ENCODE measurements around the gene KHDC3L. TPM values are rescaled to one million over a fixed set of nuclear protein-coding genes. Genes with fewer than 3 reads are reported as not detected.

Gene KHDC3L
- total RNA-seq, 1 donor from 2014 or later: not detected

DNA sequence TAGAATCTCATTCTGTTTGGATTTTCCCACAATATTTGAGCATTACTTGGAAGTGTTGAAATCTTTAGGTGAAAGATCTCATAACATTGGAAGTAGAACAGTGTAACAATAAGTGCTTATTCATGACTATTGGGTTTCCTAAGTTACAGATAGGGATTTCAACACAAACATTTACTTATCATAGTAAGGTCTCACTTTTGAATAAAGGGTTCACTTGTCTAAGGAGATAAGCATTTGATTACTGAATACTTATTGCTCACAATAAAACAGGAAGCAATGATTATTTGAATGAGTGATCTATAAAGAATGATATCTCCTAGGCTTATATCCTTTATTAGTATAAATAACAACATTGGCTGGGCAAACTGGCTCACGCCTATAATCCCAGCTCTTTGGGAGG is 46.9 kb downstream of the KHDC3L start:
- intact Hi-C loops (cut with DNase I): no loop called here
- DNase-seq: no peak
- no peak for ATAC-seq (ENCODE audit: poor library complexity)

DNA sequence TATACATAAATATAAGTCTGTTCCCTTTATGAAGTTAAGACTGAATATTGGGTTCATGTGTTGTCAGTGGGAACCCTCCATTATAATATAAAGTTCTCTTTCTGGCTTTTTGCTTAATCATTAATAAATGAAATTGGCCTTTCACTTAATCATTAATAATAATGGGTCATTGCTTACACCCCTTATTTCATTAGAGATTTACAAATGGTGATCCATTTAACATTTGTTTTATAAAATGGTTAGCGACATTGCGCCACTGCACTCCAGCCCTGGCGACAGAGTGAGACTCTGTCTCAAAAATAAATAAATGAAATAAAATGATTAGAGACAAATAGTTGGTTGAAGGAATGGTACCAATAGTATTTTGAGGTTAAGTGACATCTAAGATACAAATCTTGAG is 50.6 kb downstream of the KHDC3L start:
- no peak for ATAC-seq (ENCODE audit: poor library complexity)
- no peak for DNase-seq
- intact Hi-C loops (cut with DNase I): no loop called here

Other genes starting within 250 kb of the KHDC3L start
- not detected for gene KHDC1L, start 137.2 kb upstream of the KHDC3L start, total RNA-seq
- gene KHDC1, start 99.5 kb upstream of the KHDC3L start, total RNA-seq: 2.0 TPM
- gene DPPA5, start 8.4 kb upstream of the KHDC3L start, total RNA-seq: not detected
- not detected for gene OOEP, start 7.2 kb downstream of the KHDC3L start, total RNA-seq
- gene DDX43, start 32.2 kb downstream of the KHDC3L start, total RNA-seq: 0.62 TPM
- gene CGAS, start 89.6 kb downstream of the KHDC3L start, total RNA-seq: 0.81 TPM
- 24.9 TPM for gene MTO1, start 99.1 kb downstream of the KHDC3L start, total RNA-seq
- 1,362 TPM for gene EEF1A1, start 158.4 kb downstream of the KHDC3L start, total RNA-seq